K562 (cell line): ENCODE data around the gene BICDL1. TPM values are rescaled to one million over a fixed set of nuclear protein-coding genes. Genes with fewer than 3 reads are reported as not detected.

Source experiments
- ARID3A ChIP-seq: IDR thresholded peaks from 2 replicates; pipeline ENCODE4 v1.6.1; 2012; ENCODE audit warnings: low read depth, low read length, improper control_type of control experiment, borderline replicate concordance
- CBFA2T2 ChIP-seq: fragments of 450-650 bp; conservative IDR thresholded peaks from 2 replicates; pipeline ENCODE4 v1.6.1; 2017; ENCODE audit warnings: mild to moderate bottlenecking
- EP400 ChIP-seq: fragments of 450-650 bp; IDR thresholded peaks from 2 replicates; pipeline ENCODE4 v1.6.1; 2017; ENCODE audit warnings: antibody characterized with exemption, mild to moderate bottlenecking, moderate library complexity
- ETS1 ChIP-seq: conservative IDR thresholded peaks from 2 replicates; pipeline ENCODE4 v1.6.1; 2011; ENCODE audit warnings: low read depth, mild to moderate bottlenecking, low read length; ENCODE audit not compliant: control insufficient read depth
- MIER1 ChIP-seq: fragments of 450-650 bp; IDR thresholded peaks from 2 replicates; pipeline ENCODE4 v1.6.1; 2016; ENCODE audit warnings: antibody characterized with exemption, mild to moderate bottlenecking, low read depth
- NCOR1 ChIP-seq: fragments of 450-650 bp; IDR thresholded peaks from 2 replicates; pipeline ENCODE4 v1.6.1; 2016; ENCODE audit warnings: mild to moderate bottlenecking, moderate library complexity
- PBX2 ChIP-seq, 2 experiments: IDR thresholded peaks in 1 of 2; conservative IDR thresholded peaks in 1 of 2; 2 replicates each; pipeline ENCODE4 v1.6.1; 2016; ENCODE audit warnings: low read depth in 2 of 2, mild to moderate bottlenecking in 1 of 2, missing compliant biosample characterization in 1 of 2, missing genetic modification characterization in 1 of 2, moderate library complexity in 1 of 2
- PYGO2 ChIP-seq: fragments of 450-650 bp; IDR thresholded peaks from 2 replicates; pipeline ENCODE4 v1.6.1; 2016; ENCODE audit warnings: mild to moderate bottlenecking, missing genetic modification characterization, moderate library complexity, missing compliant biosample characterization
- RHOXF2B ChIP-seq: fragments of 250-450 bp; sonication (Bioruptor Pico); conservative IDR thresholded peaks from 2 replicates; pipeline ENCODE4 v1.5.1; 2021
- TBP ChIP-seq: optimal IDR thresholded peaks from 2 replicates; pipeline ENCODE3; 2011; ENCODE audit warnings: low read depth, low read length, improper control_type of control experiment
- ZBTB49 ChIP-seq: sonication (generic); formaldehyde crosslinking; IDR thresholded peaks from 2 replicates; pipeline ENCODE4 v1.8.0; 2022; ENCODE audit warnings: missing genetic modification reagents, mild to moderate bottlenecking, borderline replicate concordance
- ZNF311 ChIP-seq: fragments of 250-450 bp; sonication (Bioruptor Pico); IDR thresholded peaks from 2 replicates; pipeline ENCODE4 v1.4.0; 2020; ENCODE audit warnings: mild to moderate bottlenecking, moderate library complexity
- ZNF584 ChIP-seq: fragments of 200-800 bp; sonication (Bioruptor generic); IDR thresholded peaks from 2 replicates; pipeline ENCODE4 v1.6.1; 2016; ENCODE audit warnings: low read depth, mild to moderate bottlenecking, missing genetic modification characterization, missing compliant biosample characterization
- polyA plus RNA-seq, 8 experiments: library from polyadenylated mRNA; depleted of rRNA in 4 of 8; stranded (reverse) in 5 of 8; unstranded in 3 of 8; fragments of >200 nt; fragmentation: Nextera tagmentation in 2 of 8; fragmentation: Illumina TruSeq in 1 of 8; extraction: Ambion mirVana in 2 of 8; extraction: Trizol in 1 of 8; gene quantifications; 2 replicates each; pipeline versions ENCODE4 v1.2.1 to v1.2.3, GENCODE V29; 2011 to 2014; ENCODE audit warnings: inconsistent platforms in 1 of 8, missing spikeins in 1 of 8
- total RNA-seq, 7 experiments: library from RNA; depleted of rRNA in 6 of 7; stranded (reverse); fragments of >200 nt in 6 of 7; fragmentation: Illumina TruSeq in 2 of 7; extraction: Trizol in 2 of 7; gene quantifications; 2 replicates each; pipeline versions ENCODE4 v1.2.1 to v1.2.3, GENCODE V29; 2011 to 2021; ENCODE audit warnings: low replicate concordance in 1 of 7
- TF ChIP-seq, protein P1 (sequence below), 2 experiments: fragments of 450-650 bp in 1 of 2; sonication (generic) in 1 of 2; formaldehyde crosslinking in 1 of 2; IDR thresholded peaks in 1 of 2; conservative IDR thresholded peaks in 1 of 2; 2 replicates each; pipeline versions ENCODE4 v1.6.1 to v1.8.1; 2016 to 2023; ENCODE audit warnings: mild to moderate bottlenecking in 2 of 2, moderate library complexity in 2 of 2, inconsistent platforms in 1 of 2, missing genetic modification reagents in 1 of 2
- TF ChIP-seq, protein P2 (sequence below): fragments of 250-450 bp; sonication (Bioruptor Pico); IDR thresholded peaks from 2 replicates; pipeline ENCODE4 v1.4.0; 2020; ENCODE audit warnings: mild to moderate bottlenecking

The BICDL1 gene
- total and polyA plus RNA-seq, 9 of the 15 experiments (the other 6 are each of a cell fraction or from before 2014, with no cell fraction given) = 0.06 to 2.0 (median 0.58) TPM

GRCh38 chr12:120115692-120116440, 126.8 kb downstream of the BICDL1 start (continued):
- TF ChIP-seq ETS1 (no peak), MIER1 (no peak), ZNF311 (CRISPR knock-in tag) (no peak), EP400 (no peak; the same call in 1 of the 2 replicates), ZBTB49 (CRISPR knock-in tag) (no peak), RHOXF2B (CRISPR knock-in tag) (no peak), PYGO2 (tag) (no peak), NCOR1 (no peak), PBX2 (CRISPR knock-in tag; IDR thresholded peaks at IDR 0.05; ENCODE audit: low read depth) (no peak), PBX2 (tag; conservative IDR thresholded peaks at IDR 0.05; ENCODE audit: low read depth) (no peak), CBFA2T2 (no peak), ARID3A (no peak), ZNF584 (CRISPR knock-in tag) (no peak), TBP (no peak)
- TF ChIP-seq, protein P1, sequence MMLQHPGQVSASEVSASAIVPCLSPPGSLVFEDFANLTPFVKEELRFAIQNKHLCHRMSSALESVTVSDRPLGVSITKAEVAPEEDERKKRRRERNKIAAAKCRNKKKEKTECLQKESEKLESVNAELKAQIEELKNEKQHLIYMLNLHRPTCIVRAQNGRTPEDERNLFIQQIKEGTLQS (IDR thresholded peaks at IDR 0.05) = no peak
- TF ChIP-seq, protein P1 (CRISPR knock-in tag; conservative IDR thresholded peaks at IDR 0.05) = no peak
- TF ChIP-seq, protein P2, sequence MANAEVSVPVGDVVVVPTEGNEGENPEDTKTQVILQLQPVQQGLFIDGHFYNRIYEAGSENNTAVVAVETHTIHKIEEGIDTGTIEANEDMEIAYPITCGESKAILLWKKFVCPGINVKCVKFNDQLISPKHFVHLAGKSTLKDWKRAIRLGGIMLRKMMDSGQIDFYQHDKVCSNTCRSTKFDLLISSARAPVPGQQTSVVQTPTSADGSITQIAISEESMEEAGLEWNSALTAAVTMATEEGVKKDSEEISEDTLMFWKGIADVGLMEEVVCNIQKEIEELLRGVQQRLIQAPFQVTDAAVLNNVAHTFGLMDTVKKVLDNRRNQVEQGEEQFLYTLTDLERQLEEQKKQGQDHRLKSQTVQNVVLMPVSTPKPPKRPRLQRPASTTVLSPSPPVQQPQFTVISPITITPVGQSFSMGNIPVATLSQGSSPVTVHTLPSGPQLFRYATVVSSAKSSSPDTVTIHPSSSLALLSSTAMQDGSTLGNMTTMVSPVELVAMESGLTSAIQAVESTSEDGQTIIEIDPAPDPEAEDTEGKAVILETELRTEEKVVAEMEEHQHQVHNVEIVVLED (CRISPR knock-in tag) = no peak
